ENCODE data around the gene UBE2E2.

Gene UBE2E2

DNA sequence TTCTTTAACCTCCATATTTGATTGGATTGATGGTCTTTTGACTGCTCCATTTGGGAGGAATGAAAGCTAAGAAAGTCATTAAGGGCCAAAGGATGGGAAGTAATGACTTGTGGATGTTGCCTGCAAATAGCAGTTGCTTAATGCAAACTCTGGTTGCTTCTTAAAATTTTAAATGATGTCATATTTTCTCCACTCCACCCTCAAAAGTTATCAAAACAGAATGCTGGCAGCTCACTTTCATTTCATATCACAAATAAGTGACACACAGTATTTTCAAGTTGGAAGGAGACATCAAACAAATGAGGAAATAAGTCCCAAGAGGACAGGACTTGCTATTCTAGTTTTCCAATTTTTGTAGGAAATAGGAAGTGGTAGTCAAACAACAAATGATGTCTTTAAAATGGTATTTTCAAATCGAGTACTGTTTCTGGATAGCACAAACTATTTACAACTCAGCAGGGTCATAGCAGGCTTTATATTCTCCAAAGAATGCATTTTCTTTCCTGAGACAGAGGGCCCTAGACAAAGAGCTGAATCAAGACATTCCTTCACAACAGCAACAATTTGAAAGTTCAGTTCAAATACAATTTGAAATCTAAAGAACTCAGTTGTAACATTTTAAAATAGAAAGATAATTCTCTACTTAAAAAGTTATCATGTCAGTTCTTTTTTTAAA, 437.5 kb downstream of the UBE2E2 start:
- DNase-seq: no peak

All from NCI-H2107 (cell line).